Heart left ventricle (tissue), 13 donors: ENCODE data around the gene VAMP2.

Experiments
- POLR2A ChIP-seq, 2 donors: fragments of 450-650 bp; IDR thresholded peaks; one replicate each; pipeline ENCODE4 v1.6.1; 2017; ENCODE audit warnings: antibody characterized with exemption in 2 of 2, mild to moderate bottlenecking in 2 of 2, moderate library complexity in 2 of 2
- TF ChIP-seq, protein P1 (sequence below), 12 donors: fragments of 200-600 bp; sonication (generic) in 4 of 12; IDR thresholded peaks; one replicate each; pipeline versions ENCODE4 v1.5.0 to v1.8.0; 2018 to 2022; ENCODE audit warnings: antibody characterized with exemption in 12 of 12, mild to moderate bottlenecking in 5 of 12
- donor health status: ischemic (EF 13 %, LVEDD 7.1; RV severe dilation, severe dysfunction).
- donor health status: DM: no; HTN: yes; CAD: no.
- donor health status: DM: no; HTN: no; CAD: no.
- donor health status: ischemic (EF 25% LVEDD 6.9; RV normal size, moderate dysfunction).
- donor health status: ischemic (EF 25% LVEDD 5.7; RV mildly dilated, moderate dysfunction).
- donor health status: ischemic (EF 35%, LVEDD 5.7; RV mildly dilated, moderate dysfunction).
- donor health status: nonischemic (EF 11% LVEDD 7.7; RV severe dilation, severe dysfunction).
- donor health status: DM: yes; HTN: yes; CAD: no.
- donor health status: PGD.
- donor health status: ischemic (EF 29% LVEDD 5.4; RV normal size, mild dysfunction).
- donor health status: nonischemic (EF 23%, LVEDD 6.1; RV moderate dilation, normal function).

DNA sequence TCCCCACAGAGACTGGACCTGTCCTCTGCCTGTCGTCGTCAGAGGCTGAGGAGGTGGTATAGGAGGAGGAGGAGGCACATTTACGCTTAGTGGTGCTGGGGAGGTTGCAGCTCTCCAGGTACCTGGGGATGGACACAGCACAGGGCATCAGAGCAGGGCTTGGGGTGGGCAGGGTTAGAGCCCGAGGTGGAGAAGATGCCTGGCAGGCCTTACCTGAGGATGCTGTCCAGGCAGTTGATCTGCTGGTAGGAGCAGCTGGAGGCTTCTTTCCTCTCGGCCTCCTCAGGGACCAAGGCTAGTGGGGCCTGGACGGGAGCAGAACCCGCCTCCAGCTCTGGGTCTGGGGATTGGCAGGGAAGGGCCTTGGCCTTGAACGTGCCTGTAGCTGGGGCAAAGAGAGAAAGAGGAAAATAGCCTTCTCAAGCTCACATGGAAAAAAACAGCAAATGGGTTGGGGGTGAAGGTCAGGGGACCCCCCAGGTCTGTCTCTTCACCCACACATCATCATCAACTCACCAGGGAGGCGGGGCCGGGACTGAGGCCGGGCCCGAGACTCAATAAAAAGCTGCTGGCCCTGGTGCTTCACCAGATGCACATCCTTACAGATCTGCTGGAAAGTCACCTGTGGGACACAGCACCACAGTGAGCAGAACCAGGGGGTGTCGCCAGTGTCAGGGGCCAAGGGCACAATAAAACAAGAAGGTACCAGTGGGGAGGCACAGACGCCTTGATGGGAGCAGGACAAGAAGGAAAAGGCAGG lies 16.2 kb downstream of the VAMP2 start:
- TF ChIP-seq, protein P1, sequence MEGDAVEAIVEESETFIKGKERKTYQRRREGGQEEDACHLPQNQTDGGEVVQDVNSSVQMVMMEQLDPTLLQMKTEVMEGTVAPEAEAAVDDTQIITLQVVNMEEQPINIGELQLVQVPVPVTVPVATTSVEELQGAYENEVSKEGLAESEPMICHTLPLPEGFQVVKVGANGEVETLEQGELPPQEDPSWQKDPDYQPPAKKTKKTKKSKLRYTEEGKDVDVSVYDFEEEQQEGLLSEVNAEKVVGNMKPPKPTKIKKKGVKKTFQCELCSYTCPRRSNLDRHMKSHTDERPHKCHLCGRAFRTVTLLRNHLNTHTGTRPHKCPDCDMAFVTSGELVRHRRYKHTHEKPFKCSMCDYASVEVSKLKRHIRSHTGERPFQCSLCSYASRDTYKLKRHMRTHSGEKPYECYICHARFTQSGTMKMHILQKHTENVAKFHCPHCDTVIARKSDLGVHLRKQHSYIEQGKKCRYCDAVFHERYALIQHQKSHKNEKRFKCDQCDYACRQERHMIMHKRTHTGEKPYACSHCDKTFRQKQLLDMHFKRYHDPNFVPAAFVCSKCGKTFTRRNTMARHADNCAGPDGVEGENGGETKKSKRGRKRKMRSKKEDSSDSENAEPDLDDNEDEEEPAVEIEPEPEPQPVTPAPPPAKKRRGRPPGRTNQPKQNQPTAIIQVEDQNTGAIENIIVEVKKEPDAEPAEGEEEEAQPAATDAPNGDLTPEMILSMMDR (IDR thresholded peaks at IDR 0.05): no peak
- no peak for TF ChIP-seq POLR2A (IDR thresholded peaks at IDR 0.05)
